ENCODE results near the gene TRPC3. TPM values are rescaled to one million over a fixed set of nuclear protein-coding genes. Genes with fewer than 3 reads are reported as not detected.

TRPC3 gene
- total RNA-seq, 1 experiment from 2014 or later: 0.24 TPM

GRCh38 chr4:121838136-121838535 is 113.7 kb downstream of the TRPC3 start:
- POLR2A ChIA-PET (ENCODE audit: unreplicated experiment): no interaction called here
- no peak overlapping the region for H3K27ac ChIP-seq
- H3K36me3 ChIP-seq (ENCODE audit: low read depth): 0 out of 2 replicates have a peak, but pooled peaks cover under 1% of the 10 kb centered on the region
- H2AFZ ChIP-seq: no peak overlapping the region
- no peaks in the 10 kb centered on the region for H3K9me3 ChIP-seq (ENCODE audit: insufficient read depth, low read depth)
- no TSS peak for BruUV-seq (replicated peaks)
- H3K4me2 ChIP-seq: no peak overlapping the region
- H4K20me1 ChIP-seq (ENCODE audit: insufficient read depth): no peaks in the 10 kb centered on the region
- TF ChIP-seq CTCF (conservative IDR thresholded peaks at IDR 0.05): no peak
- no peak for TF ChIP-seq EZH2 (IDR thresholded peaks at IDR 0.05; ENCODE audit: low read depth)
- H3K27me3 ChIP-seq (ENCODE audit: insufficient read depth, low read depth): no peaks in the 10 kb centered on the region
- H3K4me1 ChIP-seq (replicated peaks; ENCODE audit: insufficient read depth): no peaks in the 10 kb centered on the region
- no peaks in the 10 kb centered on the region; the same call in 1 of the 2 replicates for H3F3A ChIP-seq (ENCODE audit: insufficient read depth, low read depth)
- H3K79me2 ChIP-seq (ENCODE audit: low read depth): no peaks in the 10 kb centered on the region
- no peaks in the 10 kb centered on the region for H3K9me2 ChIP-seq (ENCODE audit: insufficient read depth)
- no peak overlapping the region for H3K4me3 ChIP-seq
- CTCF ChIA-PET: no interaction called here
- no peak for DNase-seq
- intact Hi-C loops (cut with micrococcal nuclease; ENCODE audit: unreplicated experiment): loop anchor here (2.0 kb wide), 1 partner anchor 67 kb away; no protein-coding TSS in a partner anchor

GRCh38 chr4:121829511-121829910 is 122.3 kb downstream of the TRPC3 start:
- Histone ChIP-seq H2AFZ (no peak overlapping the region), H3K27ac (no peak overlapping the region), H3K9me2 (ENCODE audit: insufficient read depth) (no peaks in the 10 kb centered on the region), H3K4me1 (replicated peaks; ENCODE audit: insufficient read depth) (peaks cover 9% of the 10 kb centered on the region), H3F3A (ENCODE audit: insufficient read depth, low read depth) (no peaks in the 10 kb centered on the region; the same call in 1 of the 2 replicates), H3K4me3 (no peak overlapping the region), H4K20me1 (ENCODE audit: insufficient read depth) (no peaks in the 10 kb centered on the region), H3K36me3 (ENCODE audit: low read depth) (peaks cover 7% of the 10 kb centered on the region; the same call in 1 of the 2 replicates), H3K27me3 (ENCODE audit: insufficient read depth, low read depth) (no peaks in the 10 kb centered on the region), H3K4me2 (no peak overlapping the region), H3K9me3 (ENCODE audit: insufficient read depth, low read depth) (no peaks in the 10 kb centered on the region), H3K79me2 (ENCODE audit: low read depth) (no peaks in the 10 kb centered on the region)
- TF ChIP-seq CTCF (conservative IDR thresholded peaks at IDR 0.05) (no peak), EZH2 (IDR thresholded peaks at IDR 0.05; ENCODE audit: low read depth) (no peak)
- no peak for DNase-seq
- BruUV-seq (replicated peaks): no TSS peak
- intact Hi-C loops (cut with micrococcal nuclease; ENCODE audit: unreplicated experiment): no loop called here
- POLR2A ChIA-PET (ENCODE audit: unreplicated experiment): interaction anchor here (0.5 to 0.7 kb wide), 2 partner anchors 15 to 138 kb away, joined by 3 to 4 read pairs; no protein-coding TSS in a partner anchor
- CTCF ChIA-PET: no interaction called here

Other genes with a start within 250 kb of the TRPC3 start
- gene SMIM43, start 186.9 kb downstream of the TRPC3 start, total RNA-seq (2021): not detected in 2 replicates
- 23.0 and 29.9 TPM in 2 replicates for gene EXOSC9, start 150.7 kb downstream of the TRPC3 start, total RNA-seq (2021)
- 61.9 and 70.7 TPM in 2 replicates for gene CCNA2, start 128.2 kb downstream of the TRPC3 start, total RNA-seq (2021)
- gene BBS7, start 81.6 kb downstream of the TRPC3 start, total RNA-seq (2021): 20.3 and 21.4 TPM in 2 replicates
- 44.0 and 48.4 TPM in 2 replicates for gene BLTP1, start 200.3 kb upstream of the TRPC3 start, total RNA-seq (2021)